Heart right ventricle (tissue), 16 donors: ENCODE measurements around the gene KCNV2. TPM values are rescaled to one million over a fixed set of nuclear protein-coding genes. Genes with fewer than 3 reads are reported as not detected.
A peak's percentile ranks its signal among the peaks of the same experiment; 100 is the strongest.

Source experiments
- ATAC-seq, 8 donors: fragments of 200-7000 bp; cut with Tn5 transposase; one replicate each; pipeline ENCODE4 v1.9.1; 2020; ENCODE audit warnings: mild to moderate bottlenecking in 8 of 8, moderate library complexity in 8 of 8, moderate number of reproducible peaks in 1 of 8
- DNase-seq, 2 donors: peaks; one replicate each; pipeline ENCODE4 v3.0.0-alpha.2; 2020
- H3K27ac ChIP-seq, 10 donors: fragments of 200-600 bp; sonication (generic) in 2 of 10; one replicate each; pipeline versions ENCODE4 v1.5.0 to v1.8.0; 2020 to 2022; ENCODE audit warnings: mild to moderate bottlenecking in 3 of 10
- H3K27me3 ChIP-seq, 7 donors: fragments of 200-600 bp; one replicate each; pipeline ENCODE4 v1.8.0; 2021 to 2022; ENCODE audit warnings: mild to moderate bottlenecking in 2 of 7
- H3K36me3 ChIP-seq, 9 donors: fragments of 200-600 bp; sonication (generic) in 1 of 9; one replicate each; pipeline versions ENCODE4 v1.5.0 to v1.8.0; 2020 to 2022; ENCODE audit warnings: mild to moderate bottlenecking in 2 of 9
- H3K4me1 ChIP-seq, 9 donors: fragments of 200-600 bp; sonication (generic) in 1 of 9; one replicate each; pipeline versions ENCODE4 v1.5.0 to v1.8.0; 2020 to 2022; ENCODE audit warnings: mild to moderate bottlenecking in 4 of 9
- H3K4me3 ChIP-seq, 10 donors: fragments of 200-600 bp; sonication (generic) in 2 of 10; one replicate each; pipeline versions ENCODE4 v1.5.0 to v1.8.0; 2020 to 2022; ENCODE audit warnings: mild to moderate bottlenecking in 7 of 10, moderate library complexity in 2 of 10
- H3K9me3 ChIP-seq, 11 donors: fragments of 200-600 bp in 10 of 11; sonication (generic) in 2 of 11; one replicate each; pipeline versions ENCODE4 v1.5.0 to v1.8.0; 2013 to 2022; ENCODE audit warnings: mild to moderate bottlenecking in 2 of 11, control low read depth in 1 of 11, moderate library complexity in 1 of 11
- WGBS, 2 donors: extraction: QIAGEN DNeasy Blood & Tissue Kit; methylation state at CpG; one replicate each; pipeline ENCODE4 v1.1.7; 2013; ENCODE audit warnings: inconsistent platforms in 1 of 2; 5-methylcytosine and 5-hydroxymethylcytosine counted together
- intact Hi-C, 10 donors: fragments of 100-400 bp; cut with DNase I; formaldehyde crosslinking; loops; one replicate each; pipeline versions ENCODE4 v1.11.1 to v1.14.2; 2022
- long read RNA-seq, 3 donors: library from polyadenylated mRNA; unstranded; transcript quantifications; one replicate each; pipeline ENCODE4 v2.0.0, GENCODE V29; 2020 to 2021
- polyA plus RNA-seq, 2 donors: library from polyadenylated mRNA; stranded (reverse); fragments of 200-250 nt; gene quantifications; one replicate each; pipeline ENCODE4 v1.2.3, GENCODE V29; 2013
- total RNA-seq, 10 donors: library from RNA; stranded (reverse); fragmentation: NEBNext Ultra II Directional in 3 of 10; extraction: Animal tissue kit (Norgen Biotek cat#: 25700) in 3 of 10; gene quantifications; one replicate each; pipeline versions ENCODE4 v1.2.1 to v1.2.4, GENCODE V29; 2021 to 2023
- TF ChIP-seq, protein P1 (sequence below), 9 donors: fragments of 200-600 bp; sonication (generic) in 2 of 9; IDR thresholded peaks; one replicate each; pipeline versions ENCODE4 v1.5.0 to v1.8.0; 2021 to 2022; ENCODE audit warnings: antibody characterized with exemption in 9 of 9, mild to moderate bottlenecking in 5 of 9, moderate library complexity in 1 of 9
- donor health status: Arrhythmogenic right ventricular cardiomyopathy.
- donor health status: ischemic (EF 13 %, LVEDD 7.1; RV severe dilation, severe dysfunction).
- donor health status: healthy with polysubstance abuse.
- donor health status: DM: no; HTN: yes; CAD: no.
- donor health status: DM: no; HTN: no; CAD: no.
- donor health status: ischemic (EF 25% LVEDD 6.9; RV normal size, moderate dysfunction).
- donor health status: ischemic (EF 25% LVEDD 5.7; RV mildly dilated, moderate dysfunction).
- donor health status: healthy.
- donor health status: DM: yes; HTN: yes; CAD: no.
- donor health status: Ischemic cardiomyopathy.
- donor health status: ischemic (EF 35%, LVEDD 5.7; RV mildly dilated, moderate dysfunction).
- donor health status: nonischemic (EF 11% LVEDD 7.7; RV severe dilation, severe dysfunction).
- donor health status: DM: yes; HTN: yes; CAD: no.
- donor health status: PGD.
- donor health status: ischemic (EF 29% LVEDD 5.4; RV normal size, mild dysfunction).
- donor health status: nonischemic (EF 23%, LVEDD 6.1; RV moderate dilation, normal function).

Gene KCNV2
- total RNA-seq (not detected), polyA plus RNA-seq (not detected)
- long read RNA-seq, donor 1: 0 reads
- long read RNA-seq, donor 2: 0 reads
- long read RNA-seq, donor 3: 0 reads

DNA sequence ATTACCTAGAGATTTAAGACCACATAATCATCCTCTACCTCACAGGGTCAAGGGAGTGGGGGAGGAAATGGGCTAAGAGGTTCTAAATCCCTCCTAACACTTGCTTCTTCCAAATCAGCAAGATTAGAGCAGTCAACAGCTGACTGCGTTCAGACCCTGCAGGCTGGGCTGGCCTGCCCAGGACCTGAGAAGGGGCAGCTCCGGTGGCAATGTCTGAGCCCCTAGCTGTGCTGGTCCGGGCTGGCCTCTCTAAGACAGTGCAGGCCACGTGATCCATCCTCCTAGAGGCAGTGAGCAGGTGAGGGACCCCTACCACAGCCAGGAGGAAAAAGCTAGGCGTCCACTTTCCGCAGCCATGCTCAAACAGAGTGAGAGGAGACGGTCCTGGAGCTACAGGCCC, at the start of gene KCNV2:
KCNV2 (plus strand) TSS at position 126 of the 400 bp plus-strand sequence; CDS start at position 356, 230 bp downstream.
- WGBS, 2 donors: 90 to 91% methylated on average over 7 of the region's 7 CpGs
- Histone ChIP-seq H3K27ac (no peak within 1 kb of the TSS), H3K27me3 (no peaks in the 10 kb centered on the region), H3K4me1 (no peaks in the 10 kb centered on the region), H3K4me3 (no peak within 1 kb of the TSS), H3K9me3 (peaks cover 0 to 4% (median 0%) of the 10 kb centered on the region in 11 donors), H3K36me3 (no peaks in the 10 kb centered on the region)
- TF ChIP-seq, protein P1, sequence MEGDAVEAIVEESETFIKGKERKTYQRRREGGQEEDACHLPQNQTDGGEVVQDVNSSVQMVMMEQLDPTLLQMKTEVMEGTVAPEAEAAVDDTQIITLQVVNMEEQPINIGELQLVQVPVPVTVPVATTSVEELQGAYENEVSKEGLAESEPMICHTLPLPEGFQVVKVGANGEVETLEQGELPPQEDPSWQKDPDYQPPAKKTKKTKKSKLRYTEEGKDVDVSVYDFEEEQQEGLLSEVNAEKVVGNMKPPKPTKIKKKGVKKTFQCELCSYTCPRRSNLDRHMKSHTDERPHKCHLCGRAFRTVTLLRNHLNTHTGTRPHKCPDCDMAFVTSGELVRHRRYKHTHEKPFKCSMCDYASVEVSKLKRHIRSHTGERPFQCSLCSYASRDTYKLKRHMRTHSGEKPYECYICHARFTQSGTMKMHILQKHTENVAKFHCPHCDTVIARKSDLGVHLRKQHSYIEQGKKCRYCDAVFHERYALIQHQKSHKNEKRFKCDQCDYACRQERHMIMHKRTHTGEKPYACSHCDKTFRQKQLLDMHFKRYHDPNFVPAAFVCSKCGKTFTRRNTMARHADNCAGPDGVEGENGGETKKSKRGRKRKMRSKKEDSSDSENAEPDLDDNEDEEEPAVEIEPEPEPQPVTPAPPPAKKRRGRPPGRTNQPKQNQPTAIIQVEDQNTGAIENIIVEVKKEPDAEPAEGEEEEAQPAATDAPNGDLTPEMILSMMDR (IDR thresholded peaks at IDR 0.05): no peak
- intact Hi-C loops: no loop called here
- DNase-seq: no peak
- peak in 1 of 8 donors; percentile 44 for ATAC-seq

DNA sequence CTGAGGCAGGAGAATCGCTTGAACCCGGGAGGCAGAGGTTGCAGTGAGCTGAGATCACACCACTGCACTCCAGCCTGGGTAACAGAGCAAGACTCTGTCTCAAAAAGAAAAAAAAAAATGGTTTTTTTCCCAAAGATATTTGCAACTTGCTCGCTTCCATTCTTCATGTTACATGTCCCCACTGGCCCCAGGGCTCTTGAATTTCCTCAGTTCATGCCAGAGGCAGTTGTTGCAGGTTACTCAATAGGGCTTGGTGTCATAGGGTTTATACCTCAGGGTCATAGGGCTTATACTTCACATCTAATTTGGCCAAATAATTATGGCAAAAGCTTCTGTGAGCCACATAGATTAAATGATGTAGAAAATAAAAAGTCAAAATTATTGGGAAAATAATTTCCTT, 44.1 kb upstream of the KCNV2 start:
- intact Hi-C loops: no loop called here
- TF ChIP-seq, protein P1 (IDR thresholded peaks at IDR 0.05): no peak
- Histone ChIP-seq H3K9me3 (no peaks in the 10 kb centered on the region), H3K4me1 (peaks cover 0 to 21% (median 0%) of the 10 kb centered on the region in 9 donors), H3K36me3 (no peaks in the 10 kb centered on the region), H3K4me3 (no peak overlapping the region), H3K27me3 (no peaks in the 10 kb centered on the region), H3K27ac (no peak overlapping the region)
- DNase-seq (no peak), ATAC-seq (no peak)
- 93 to 96% methylated on average over 1 of the region's 3 CpGs for WGBS, 2 donors

DNA sequence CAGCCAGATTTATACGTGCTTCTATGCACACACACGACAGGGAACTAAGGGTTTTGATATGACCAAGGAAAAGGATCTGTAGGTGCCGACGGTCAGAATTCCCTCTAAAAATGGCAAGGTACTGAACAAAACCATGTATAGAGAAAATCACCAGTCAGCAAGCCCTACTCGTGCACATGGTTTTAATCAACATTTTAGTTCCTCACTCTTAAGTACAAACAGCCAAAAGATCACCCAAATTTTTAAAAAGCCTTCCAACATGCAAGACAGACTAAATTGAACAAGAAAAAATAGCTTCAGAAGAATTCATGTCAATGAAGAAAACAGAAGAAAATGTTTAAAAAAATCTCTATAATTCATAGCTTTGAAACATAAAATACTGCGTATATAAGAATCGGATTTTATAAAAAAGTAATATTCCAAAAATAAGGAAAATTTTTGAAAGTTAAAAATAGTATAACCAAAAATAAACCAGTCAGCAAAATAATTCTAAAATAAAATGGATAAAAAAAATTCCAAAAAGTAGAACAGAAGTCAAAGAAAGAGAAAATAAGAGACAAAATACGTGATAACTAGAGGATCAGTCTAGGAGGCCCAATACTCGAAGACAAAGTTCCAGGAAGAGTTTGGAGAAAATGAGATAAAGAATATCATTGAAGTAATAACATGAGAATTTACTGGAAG, 43.0 kb upstream of the KCNV2 start:
- intact Hi-C loops: no loop called here
- 67 to 69% methylated on average over 9 of the region's 9 CpGs for WGBS, 2 donors
- Histone ChIP-seq H3K36me3 (no peaks in the 10 kb centered on the region), H3K27me3 (no peaks in the 10 kb centered on the region), H3K4me1 (peaks cover 0 to 26% (median 0%) of the 10 kb centered on the region in 9 donors), H3K9me3 (no peaks in the 10 kb centered on the region), H3K27ac (peak overlapping the region in 1 of 10 donors; percentile 15), H3K4me3 (no peak overlapping the region)
- ATAC-seq (peak in 1 of 8 donors; percentile 37), DNase-seq (no peak)
- TF ChIP-seq, protein P1 (IDR thresholded peaks at IDR 0.05): no peak

DNA sequence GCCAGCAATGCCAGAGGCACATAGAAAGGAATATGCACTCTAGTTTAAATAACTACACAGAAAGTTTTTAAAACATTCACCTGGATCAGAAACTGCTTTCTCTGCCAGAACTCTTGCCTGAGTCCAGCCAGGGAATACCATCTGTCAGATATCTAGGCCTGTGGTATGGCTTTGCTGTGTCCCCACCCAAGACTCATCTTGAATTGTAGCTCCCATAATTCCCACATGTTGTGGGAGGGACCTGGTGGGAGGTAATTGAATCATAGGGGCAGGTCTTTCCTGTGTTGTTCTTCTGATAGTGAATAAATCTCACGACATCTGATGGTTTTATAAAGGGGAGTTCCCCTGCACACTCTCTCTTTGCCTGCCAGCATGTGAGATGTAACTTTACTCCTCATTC, 41.5 kb upstream of the KCNV2 start:
- intact Hi-C loops: no loop called here
- Histone ChIP-seq H3K4me3 (no peak overlapping the region), H3K4me1 (peaks cover 0 to 26% (median 0%) of the 10 kb centered on the region in 9 donors), H3K27ac (no peak overlapping the region), H3K27me3 (no peaks in the 10 kb centered on the region), H3K9me3 (no peaks in the 10 kb centered on the region), H3K36me3 (no peaks in the 10 kb centered on the region)
- WGBS, 2 donors: 64 to 70% methylated on average over 1 of the region's 1 CpG
- no peak for DNase-seq
- no peak for ATAC-seq
- TF ChIP-seq, protein P1 (IDR thresholded peaks at IDR 0.05): no peak
